Stimulated activated CD8-positive, alpha-beta memory T cell treated with anti-CD3 and anti-CD28 coated beads, Interleukin-7, amount 100 ng/mL, for 1 hour (primary cell): ENCODE data around the gene RAB5B.
"Not testable (repeated sequence)": the region's sequence is repeated elsewhere in the genome, so short reads cannot be mapped to it uniquely, and the experiment has no call there.

Experiments used
- DNase-seq, 2 donors: peaks; one replicate each; pipeline ENCODE4 v3.0.0-alpha.2; 2020; ENCODE audit warnings: low read depth in 2 of 2

Gene RAB5B

GRCh38 chr12:55982319-55982936 lies 8.6 kb downstream of the RAB5B start:
- no peak for DNase-seq

- no peak for DNase-seq
Observed at GRCh38 chr12:55983232-55983842, 9.5 kb downstream of the RAB5B start.

- no peak for DNase-seq
Observed at GRCh38 chr12:55984861-55985260, 11.0 kb downstream of the RAB5B start.

- DNase-seq, result no peak
Observed at GRCh38 chr12:55985341-55985740, 11.5 kb downstream of the RAB5B start.

- not testable (repeated sequence) for DNase-seq
Observed at GRCh38 chr12:55985976-55986375, 12.1 kb downstream of the RAB5B start.

GRCh38 chr12:55991110-55991509 lies 17.2 kb downstream of the RAB5B start:
- DNase-seq, result no peak

GRCh38 chr12:55993230-55993853 lies 19.5 kb downstream of the RAB5B start:
- no peak for DNase-seq

GRCh38 chr12:55995366-55995765 lies 21.5 kb downstream of the RAB5B start:
- DNase-seq, result no peak

- peak in 1 of 2 donors; percentile 40 for DNase-seq
Observed at GRCh38 chr12:55996201-55996714, 22.4 kb downstream of the RAB5B start.

- no peak for DNase-seq
Observed at GRCh38 chr12:55996715-55997534, 23.0 kb downstream of the RAB5B start, which contains the start of gene SUOX. SUOX (plus strand) TSS chr12:55997276; CDS start chr12:56002222, 4,946 bp downstream.

- no peak for DNase-seq
Observed at GRCh38 chr12:55997535-55997859, 23.6 kb downstream of the RAB5B start.

GRCh38 chr12:55999522-55999921 lies 25.6 kb downstream of the RAB5B start:
- DNase-seq, result not testable (repeated sequence)

- DNase-seq, result not testable (repeated sequence)
Observed at GRCh38 chr12:55999999-56000540, 26.2 kb downstream of the RAB5B start.

- DNase-seq, result no peak
Observed at GRCh38 chr12:56001487-56002100, 27.7 kb downstream of the RAB5B start.

- DNase-seq, result not testable (repeated sequence)
Observed at GRCh38 chr12:56003376-56003775, 29.5 kb downstream of the RAB5B start.

- no peak for DNase-seq
Observed at GRCh38 chr12:56004211-56004610, 30.3 kb downstream of the RAB5B start.

- peak; percentile 42 to 52 for DNase-seq
Observed at GRCh38 chr12:56007564-56008559, 34.0 kb downstream of the RAB5B start.

GRCh38 chr12:56010111-56010570 lies 36.3 kb downstream of the RAB5B start:
- DNase-seq, result no peak

- DNase-seq, result no peak
Observed at GRCh38 chr12:56011509-56012090, 37.7 kb downstream of the RAB5B start.

- no peak for DNase-seq
Observed at GRCh38 chr12:56013482-56013881, 39.6 kb downstream of the RAB5B start.
